ENCODE measurements around the gene CORT. TPM values are rescaled to one million over a fixed set of nuclear protein-coding genes. Genes with fewer than 3 reads are reported as not detected.
A peak's percentile ranks its signal among the peaks of the same experiment; 100 is the strongest.
"Not testable (repeated sequence)": the region's sequence is repeated elsewhere in the genome, so short reads cannot be mapped to it uniquely, and the experiment has no call there.

The CORT gene
- 0.65 TPM in 1 of 3 replicates, not detected in the others for total RNA-seq
- long read RNA-seq: 0 reads

- no peak for DNase-seq (ENCODE audit: low spot score)
- Mint-ChIP-seq H3K9me3 (ENCODE audit: low read depth) (no peaks in the 10 kb centered on the region), H3K27me3 (ENCODE audit: low read depth) (no peaks in the 10 kb centered on the region), H3K27ac (ENCODE audit: unreplicated experiment) (no peak within 1 kb of the TSS), H3K4me3 (ENCODE audit: unreplicated experiment) (no peak within 1 kb of the TSS), H3K36me3 (ENCODE audit: low read depth) (no peaks in the 10 kb centered on the region), H3K4me1 (ENCODE audit: low read depth) (peaks cover 18% of the 10 kb centered on the region)
- TF ChIP-seq CTCF (IDR thresholded peaks at IDR 0.05): no peak
These were observed at the start of gene CORT for GRCh38 chr1:10449751-10450150. TSS of gene CORT (plus strand) at chr1:10450031. CDS start at chr1:10450224, 193 bp downstream.

GRCh38 chr1:10401281-10401680 lies 48.5 kb upstream of the CORT start:
- H3K36me3 Mint-ChIP-seq (ENCODE audit: low read depth): peaks cover 17% of the 10 kb centered on the region
- H3K4me3 Mint-ChIP-seq (ENCODE audit: unreplicated experiment): peak overlapping the region; percentile 19
- no peaks in the 10 kb centered on the region for H3K27me3 Mint-ChIP-seq (ENCODE audit: low read depth)
- no peak for TF ChIP-seq CTCF (IDR thresholded peaks at IDR 0.05)
- peak overlapping the region; percentile 67 for H3K27ac Mint-ChIP-seq (ENCODE audit: unreplicated experiment)
- H3K9me3 Mint-ChIP-seq (ENCODE audit: low read depth): no peaks in the 10 kb centered on the region
- DNase-seq (ENCODE audit: low spot score): no peak
- peaks cover 46% of the 10 kb centered on the region for H3K4me1 Mint-ChIP-seq (ENCODE audit: low read depth)

GRCh38 chr1:10402729-10403274 lies 47.0 kb upstream of the CORT start:
- no peak for DNase-seq (ENCODE audit: low spot score)
- H3K27ac Mint-ChIP-seq (ENCODE audit: unreplicated experiment): peak overlapping the region; percentile 75
- H3K27me3 Mint-ChIP-seq (ENCODE audit: low read depth): no peaks in the 10 kb centered on the region
- H3K9me3 Mint-ChIP-seq (ENCODE audit: low read depth): no peaks in the 10 kb centered on the region
- peaks cover 27% of the 10 kb centered on the region for H3K36me3 Mint-ChIP-seq (ENCODE audit: low read depth)
- H3K4me1 Mint-ChIP-seq (ENCODE audit: low read depth): peaks cover 46% of the 10 kb centered on the region
- H3K4me3 Mint-ChIP-seq (ENCODE audit: unreplicated experiment): no peak overlapping the region
- no peak for TF ChIP-seq CTCF (IDR thresholded peaks at IDR 0.05)

GRCh38 chr1:10407201-10407600 lies 42.6 kb upstream of the CORT start:
- H3K4me1 Mint-ChIP-seq (ENCODE audit: low read depth): peaks cover 16% of the 10 kb centered on the region
- H3K9me3 Mint-ChIP-seq (ENCODE audit: low read depth): no peaks in the 10 kb centered on the region
- TF ChIP-seq CTCF (IDR thresholded peaks at IDR 0.05): no peak
- H3K27me3 Mint-ChIP-seq (ENCODE audit: low read depth): no peaks in the 10 kb centered on the region
- DNase-seq (ENCODE audit: low spot score): no peak
- H3K27ac Mint-ChIP-seq (ENCODE audit: unreplicated experiment): no peak overlapping the region
- peaks cover 46% of the 10 kb centered on the region for H3K36me3 Mint-ChIP-seq (ENCODE audit: low read depth)
- no peak overlapping the region for H3K4me3 Mint-ChIP-seq (ENCODE audit: unreplicated experiment)

GRCh38 chr1:10415211-10415930 lies 34.5 kb upstream of the CORT start:
- H3K27me3 Mint-ChIP-seq (ENCODE audit: low read depth): no peaks in the 10 kb centered on the region
- H3K4me3 Mint-ChIP-seq (ENCODE audit: unreplicated experiment): no peak overlapping the region
- no peak for DNase-seq (ENCODE audit: low spot score)
- peaks cover 69% of the 10 kb centered on the region for H3K36me3 Mint-ChIP-seq (ENCODE audit: low read depth)
- peaks cover 7% of the 10 kb centered on the region for H3K4me1 Mint-ChIP-seq (ENCODE audit: low read depth)
- peak overlapping the region; percentile 65 for H3K27ac Mint-ChIP-seq (ENCODE audit: unreplicated experiment)
- TF ChIP-seq CTCF (IDR thresholded peaks at IDR 0.05): no peak
- H3K9me3 Mint-ChIP-seq (ENCODE audit: low read depth): no peaks in the 10 kb centered on the region

GRCh38 chr1:10415967-10416366 lies 33.9 kb upstream of the CORT start:
- peaks cover 68% of the 10 kb centered on the region for H3K36me3 Mint-ChIP-seq (ENCODE audit: low read depth)
- not testable (repeated sequence) for DNase-seq (ENCODE audit: low spot score); H3K4me1 Mint-ChIP-seq (ENCODE audit: low read depth); H3K9me3 Mint-ChIP-seq (ENCODE audit: low read depth); H3K27me3 Mint-ChIP-seq (ENCODE audit: low read depth); H3K4me3 Mint-ChIP-seq (ENCODE audit: unreplicated experiment); H3K27ac Mint-ChIP-seq (ENCODE audit: unreplicated experiment)

- H3K27ac Mint-ChIP-seq (ENCODE audit: unreplicated experiment); DNase-seq (ENCODE audit: low spot score); H3K4me1 Mint-ChIP-seq (ENCODE audit: low read depth); H3K4me3 Mint-ChIP-seq (ENCODE audit: unreplicated experiment); H3K27me3 Mint-ChIP-seq (ENCODE audit: low read depth); H3K9me3 Mint-ChIP-seq (ENCODE audit: low read depth): not testable (repeated sequence)
- H3K36me3 Mint-ChIP-seq (ENCODE audit: low read depth): peaks cover 49% of the 10 kb centered on the region
These were observed 31.1 kb upstream of the CORT start for GRCh38 chr1:10418741-10419140.

Data from chondrocyte (in vitro differentiated cells).